ENCODE results near the gene NFXL1. TPM values are rescaled to one million over a fixed set of nuclear protein-coding genes. Genes with fewer than 3 reads are reported as not detected.

NFXL1 gene
- 7.9 TPM for polyA plus RNA-seq (2012; ENCODE audit: insufficient read depth, insufficient read length, low read depth)

GRCh38 chr4:47914220-47914925 lies at the start of gene NFXL1:
Gene NFXL1 (minus strand): TSS chr4:47914583. CDS start chr4:47914203, 380 bp downstream.
- no peak for TF ChIP-seq CTCF (IDR thresholded peaks at IDR 0.05; ENCODE audit: low read depth, low read length)
- Histone ChIP-seq H3K27me3 (no peaks in the 10 kb centered on the region), H3K9me3 (0 out of 2 replicates have a peak, but pooled peaks cover 3% of the 10 kb centered on the region), H3K36me3 (peaks cover 12% of the 10 kb centered on the region), H3K4me1 (no peaks in the 10 kb centered on the region), H3K4me3 (ENCODE audit: low read depth, low read length) (peak within 1 kb of the TSS; percentile 87)
- DNase-seq: peak; percentile 98

- Histone ChIP-seq H3K36me3 (no peaks in the 10 kb centered on the region), H3K9me3 (no peaks in the 10 kb centered on the region), H3K4me3 (ENCODE audit: low read depth, low read length) (no peak overlapping the region), H3K4me1 (no peaks in the 10 kb centered on the region), H3K27me3 (0 out of 2 replicates have a peak, but pooled peaks cover 3% of the 10 kb centered on the region)
- no peak for DNase-seq
- TF ChIP-seq CTCF (IDR thresholded peaks at IDR 0.05; ENCODE audit: low read depth, low read length): no peak
Measured at GRCh38 chr4:47954677-47955076, 40.3 kb upstream of the NFXL1 start.

GRCh38 chr4:47954245-47954644 lies 39.9 kb upstream of the NFXL1 start:
- Histone ChIP-seq H3K4me1 (no peaks in the 10 kb centered on the region), H3K9me3 (no peaks in the 10 kb centered on the region), H3K4me3 (ENCODE audit: low read depth, low read length) (no peak overlapping the region), H3K36me3 (no peaks in the 10 kb centered on the region), H3K27me3 (0 out of 2 replicates have a peak, but pooled peaks cover 3% of the 10 kb centered on the region)
- no peak for DNase-seq
- no peak for TF ChIP-seq CTCF (IDR thresholded peaks at IDR 0.05; ENCODE audit: low read depth, low read length)

- Histone ChIP-seq H3K4me3 (ENCODE audit: low read depth, low read length) (no peak overlapping the region), H3K9me3 (no peaks in the 10 kb centered on the region), H3K27me3 (no peaks in the 10 kb centered on the region), H3K4me1 (no peaks in the 10 kb centered on the region), H3K36me3 (no peaks in the 10 kb centered on the region)
- no peak for DNase-seq
- peak; percentile 21; the same call in 1 of the 2 replicates for TF ChIP-seq CTCF (IDR thresholded peaks at IDR 0.05; ENCODE audit: low read depth, low read length)
Measured at GRCh38 chr4:47945930-47946726, 31.7 kb upstream of the NFXL1 start.

GRCh38 chr4:47942081-47942819 lies 27.9 kb upstream of the NFXL1 start:
- H3K9me3 ChIP-seq: no peaks in the 10 kb centered on the region
- no peak for DNase-seq
- no peaks in the 10 kb centered on the region for H3K27me3 ChIP-seq
- TF ChIP-seq CTCF (IDR thresholded peaks at IDR 0.05; ENCODE audit: low read depth, low read length): no peak
- no peaks in the 10 kb centered on the region for H3K36me3 ChIP-seq
- no peak overlapping the region for H3K4me3 ChIP-seq (ENCODE audit: low read depth, low read length)
- no peaks in the 10 kb centered on the region for H3K4me1 ChIP-seq
